HG03066 (cell line): ENCODE results near the gene CRNKL1.

Experiments
- ATAC-seq: cut with Tn5 transposase; IDR thresholded peaks from one replicate; pipeline ENCODE4 v1.9.1; 2021; ENCODE audit warnings: low read depth; ENCODE audit not compliant: unreplicated experiment

Gene CRNKL1

GRCh38 chr20:19986419-19986818 is 65.8 kb downstream of the CRNKL1 start:
- ATAC-seq, result no peak
